ENCODE measurements around the gene DPEP2. TPM values are rescaled to one million over a fixed set of nuclear protein-coding genes. Genes with fewer than 3 reads are reported as not detected.
"Not testable (repeated sequence)": the region's sequence is repeated elsewhere in the genome, so short reads cannot be mapped to it uniquely, and the experiment has no call there.

The DPEP2 gene
- total RNA-seq = 3.1 TPM
- polyA plus RNA-seq (ENCODE audit: insufficient read depth, low read depth, low replicate concordance) = 0.99 TPM
- long read RNA-seq, donor 1 = 0 reads
- long read RNA-seq, donor 2 = 0 reads
- long read RNA-seq, donor 3 = 0 reads
- long read RNA-seq, donor 4 = 0 reads
- long read RNA-seq, donor 5 = 0 reads
- long read RNA-seq, donor 6 = 0 reads
- long read RNA-seq, donor 7, partial matches to known transcripts = 0 of 1 reads
- long read RNA-seq, donor 7, other reads (novel, unspliced or antisense) = 1 of 1 reads
- long read RNA-seq, donor 8 = 0 reads
- long read RNA-seq, donor 9 = 0 reads
- long read RNA-seq, donor 10 = 0 reads

GRCh38 chr16:67998779-67999688, at the start of gene DPEP2:
Gene DPEP2 (minus strand): TSS chr16:67999484. CDS start chr16:67993212, 6,272 bp downstream.
- H3K27ac ChIP-seq (ENCODE audit: low read depth in 2 of 2, low read length in 2 of 2) = peak within 1 kb of the TSS; percentile 34 to 37
- H3K27me3 ChIP-seq (ENCODE audit: control insufficient read depth, insufficient read depth, low read length); H3K4me3 ChIP-seq (ENCODE audit: low read length in 3 of 3); DNase-seq; H3K4me1 ChIP-seq (ENCODE audit: control insufficient read depth in 2 of 3, insufficient read depth in 2 of 3, low read depth in 1 of 3, low read length in 3 of 3); H3K9me3 ChIP-seq (ENCODE audit: control insufficient read depth in 2 of 3, insufficient read depth in 1 of 3, low read length in 3 of 3); intact Hi-C loops (cut with DNase I); H3K9ac ChIP-seq (ENCODE audit: low read length in 3 of 3); FAIRE-seq; H3K36me3 ChIP-seq (ENCODE audit: control insufficient read depth in 2 of 3, insufficient read depth in 3 of 3, low read length in 3 of 3): not testable (repeated sequence)

- H3K27me3 ChIP-seq (ENCODE audit: control insufficient read depth, insufficient read depth, low read length) = no peaks in the 10 kb centered on the region
- FAIRE-seq (no peak), DNase-seq (no peak)
- peaks cover 0 to 13% (median 5%) of the 10 kb centered on the region in 3 donors for H3K36me3 ChIP-seq (ENCODE audit: control insufficient read depth in 2 of 3, insufficient read depth in 3 of 3, low read length in 3 of 3)
- H3K9ac ChIP-seq (ENCODE audit: low read length in 3 of 3) = no peak overlapping the region
- no peak for TF ChIP-seq CTCF (IDR thresholded peaks at IDR 0.05; ENCODE audit: borderline replicate concordance, extremely low read depth, insufficient read depth)
- H3K4me3 ChIP-seq (ENCODE audit: low read length in 3 of 3) = no peak overlapping the region
- H3K27ac ChIP-seq (ENCODE audit: low read depth in 2 of 2, low read length in 2 of 2) = no peak overlapping the region
- H3K4me1 ChIP-seq (ENCODE audit: control insufficient read depth in 2 of 3, insufficient read depth in 2 of 3, low read depth in 1 of 3, low read length in 3 of 3) = no peaks in the 10 kb centered on the region
- no peaks in the 10 kb centered on the region for H3K9me3 ChIP-seq (ENCODE audit: control insufficient read depth in 2 of 3, insufficient read depth in 1 of 3, low read length in 3 of 3)
- intact Hi-C loops (cut with DNase I) = no loop called here
Observed at GRCh38 chr16:68047987-68048386, 48.7 kb upstream of the DPEP2 start.

GRCh38 chr16:68046106-68046505, 46.8 kb upstream of the DPEP2 start:
- FAIRE-seq (no peak), DNase-seq (no peak)

More at GRCh38 chr16:68046106-68046505, 46.8 kb upstream of the DPEP2 start:
- no peak for TF ChIP-seq CTCF (IDR thresholded peaks at IDR 0.05; ENCODE audit: borderline replicate concordance, extremely low read depth, insufficient read depth)
- H3K27me3 ChIP-seq (ENCODE audit: control insufficient read depth, insufficient read depth, low read length) = no peaks in the 10 kb centered on the region
- intact Hi-C loops (cut with DNase I) = no loop called here
- H3K4me3 ChIP-seq (ENCODE audit: low read length in 3 of 3) = no peak overlapping the region
- H3K27ac ChIP-seq (ENCODE audit: low read depth in 2 of 2, low read length in 2 of 2) = no peak overlapping the region
- H3K4me1 ChIP-seq (ENCODE audit: control insufficient read depth in 2 of 3, insufficient read depth in 2 of 3, low read depth in 1 of 3, low read length in 3 of 3) = no peaks in the 10 kb centered on the region
- H3K9ac ChIP-seq (ENCODE audit: low read length in 3 of 3) = no peak overlapping the region
- peaks cover 0 to 13% (median 3%) of the 10 kb centered on the region in 3 donors for H3K36me3 ChIP-seq (ENCODE audit: control insufficient read depth in 2 of 3, insufficient read depth in 3 of 3, low read length in 3 of 3)
- no peaks in the 10 kb centered on the region for H3K9me3 ChIP-seq (ENCODE audit: control insufficient read depth in 2 of 3, insufficient read depth in 1 of 3, low read length in 3 of 3)
